Stimulated activated effector memory CD8-positive, alpha-beta T cell treated with anti-CD3 and anti-CD28 coated beads, Interleukin-12 subunit alpha, Interleukin-12 subunit beta, amount 100 ng/mL, for 72 hours (primary cell): Measurements from ENCODE around the gene LELP1.

Source experiments
- ATAC-seq: fragments of 150-1000 bp; cut with Tn5 transposase; 2 replicates; pipeline ENCODE4 v1.10.0; 2021
- DNase-seq, 2 donors: peaks; one replicate each; pipeline ENCODE4 v3.0.0; 2021 to 2022; ENCODE audit warnings: low spot score in 2 of 2
- H3K27ac Mint-ChIP-seq: one replicate; pipeline ENCODE4 v1.8.0; 2022; ENCODE audit warnings: mild to moderate bottlenecking, mixed read lengths
- H3K36me3 Mint-ChIP-seq: one replicate; pipeline ENCODE4 v1.8.0; 2022; ENCODE audit warnings: mild to moderate bottlenecking, mixed read lengths
- H3K4me1 Mint-ChIP-seq: one replicate; pipeline ENCODE4 v1.8.0; 2022; ENCODE audit warnings: mixed read lengths
- H3K4me3 Mint-ChIP-seq: one replicate; pipeline ENCODE4 v1.8.0; 2022; ENCODE audit warnings: mild to moderate bottlenecking, mixed read lengths
- H3K9me3 Mint-ChIP-seq: one replicate; pipeline ENCODE4 v1.8.0; 2022; ENCODE audit warnings: mixed read lengths

The LELP1 gene

DNA sequence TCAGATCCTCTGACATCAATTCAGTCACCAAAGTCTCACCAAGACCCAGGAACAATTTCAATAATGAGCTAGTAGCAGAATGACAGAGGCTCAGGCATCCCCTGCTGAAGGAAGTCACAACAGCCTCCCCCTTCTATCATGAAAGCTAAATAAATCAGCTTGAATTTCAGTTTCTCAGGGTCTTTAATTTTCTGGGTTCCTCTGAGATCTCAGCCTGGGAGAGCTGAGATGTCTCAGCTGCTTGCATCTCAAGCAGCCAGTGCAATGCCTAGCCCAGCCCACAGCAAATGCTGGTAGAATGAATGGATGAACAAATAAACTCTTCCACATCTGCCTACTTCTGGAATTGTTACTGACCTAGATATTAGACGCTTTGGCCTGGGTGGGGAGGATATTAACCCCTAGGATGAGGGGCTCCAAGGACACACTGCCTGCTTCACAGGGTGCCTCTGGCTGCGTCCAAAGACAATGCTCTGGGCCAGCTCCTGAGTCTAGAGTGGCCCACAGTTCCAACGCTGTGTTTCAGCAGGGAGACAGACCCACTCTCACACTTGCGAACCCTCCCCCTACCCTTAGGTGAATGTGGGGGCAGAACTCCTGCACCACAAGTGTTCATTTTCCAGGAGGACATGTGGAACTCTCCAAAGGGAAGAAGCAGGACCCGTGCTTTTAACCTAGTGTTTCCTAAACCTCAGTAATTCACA is 45.1 kb downstream of the LELP1 start:
- H3K36me3 Mint-ChIP-seq, result no peaks in the 10 kb centered on the region
- H3K27ac Mint-ChIP-seq, result no peak overlapping the region
- DNase-seq (peak in 1 of 2 donors; percentile 12), ATAC-seq (no peak)
- H3K9me3 Mint-ChIP-seq, result no peaks in the 10 kb centered on the region
- no peak overlapping the region for H3K4me3 Mint-ChIP-seq
- no peaks in the 10 kb centered on the region for H3K4me1 Mint-ChIP-seq

DNA sequence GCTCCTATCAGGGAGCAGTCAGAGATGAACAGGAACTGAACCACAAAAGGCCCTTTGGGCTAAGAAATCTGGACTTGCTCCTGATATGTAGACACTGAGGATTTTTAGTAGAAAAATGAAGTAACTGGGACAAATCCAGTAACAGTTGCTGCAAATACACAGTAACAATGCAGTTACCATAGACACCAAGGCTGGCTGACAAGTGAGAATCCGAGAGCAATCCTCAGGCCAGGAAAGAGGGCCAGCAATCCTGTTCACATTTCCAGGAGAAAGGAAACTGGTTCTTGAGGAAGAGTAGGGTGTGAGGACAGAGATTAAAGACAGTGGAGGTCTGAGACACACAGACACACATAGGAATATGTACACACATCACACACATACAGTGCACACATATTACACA is 46.9 kb downstream of the LELP1 start:
- ATAC-seq (no peak), DNase-seq (no peak)
- no peak overlapping the region for H3K4me3 Mint-ChIP-seq
- peaks cover 7% of the 10 kb centered on the region for H3K4me1 Mint-ChIP-seq
- H3K9me3 Mint-ChIP-seq, result no peaks in the 10 kb centered on the region
- no peak overlapping the region for H3K27ac Mint-ChIP-seq
- H3K36me3 Mint-ChIP-seq, result no peaks in the 10 kb centered on the region

- H3K4me3 Mint-ChIP-seq, result no peak overlapping the region
- DNase-seq, result no peak
- ATAC-seq, result no peak
- H3K36me3 Mint-ChIP-seq, result no peaks in the 10 kb centered on the region
- H3K27ac Mint-ChIP-seq, result no peak overlapping the region
- H3K4me1 Mint-ChIP-seq, result peaks cover 7% of the 10 kb centered on the region
- H3K9me3 Mint-ChIP-seq, result no peaks in the 10 kb centered on the region
Measured at GRCh38 chr1:153251087-153251486, 47.9 kb downstream of the LELP1 start.

- no peak overlapping the region for H3K4me3 Mint-ChIP-seq
- H3K36me3 Mint-ChIP-seq, result no peaks in the 10 kb centered on the region
- H3K9me3 Mint-ChIP-seq, result no peaks in the 10 kb centered on the region
- no peak for ATAC-seq
- no peak for DNase-seq
- H3K27ac Mint-ChIP-seq, result no peak overlapping the region
- H3K4me1 Mint-ChIP-seq, result peaks cover 7% of the 10 kb centered on the region
Measured at GRCh38 chr1:153251562-153251961, 48.3 kb downstream of the LELP1 start.

DNA sequence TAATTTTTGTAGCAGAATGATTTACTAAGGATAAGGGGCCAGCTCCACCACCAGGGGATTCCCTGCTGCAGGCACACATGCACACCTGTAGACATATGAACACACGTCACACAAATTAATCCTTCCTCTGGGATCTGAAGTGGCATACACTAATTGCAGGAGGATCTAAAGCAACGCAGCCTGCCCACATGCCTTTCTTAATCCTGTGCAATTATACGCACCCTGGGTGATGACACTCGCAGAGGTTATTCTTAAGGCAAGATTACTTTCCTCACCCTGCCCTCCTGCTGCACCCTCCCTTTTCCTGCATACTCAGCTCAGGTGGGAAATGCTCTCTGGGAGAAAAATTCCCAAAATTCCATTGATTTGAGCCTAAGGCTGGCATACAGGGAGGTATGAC is 48.8 kb downstream of the LELP1 start:
- no peak for DNase-seq
- Mint-ChIP-seq H3K36me3 (no peaks in the 10 kb centered on the region), H3K4me1 (peaks cover 7% of the 10 kb centered on the region), H3K4me3 (no peak overlapping the region), H3K27ac (no peak overlapping the region), H3K9me3 (no peaks in the 10 kb centered on the region)
- ATAC-seq, result no peak

GRCh38 chr1:153253076-153253475 is 49.8 kb downstream of the LELP1 start:
- no peak overlapping the region for H3K4me3 Mint-ChIP-seq
- ATAC-seq, result no peak
- H3K27ac Mint-ChIP-seq, result no peak overlapping the region
- H3K36me3 Mint-ChIP-seq, result no peaks in the 10 kb centered on the region
- peaks cover 7% of the 10 kb centered on the region for H3K4me1 Mint-ChIP-seq
- DNase-seq, result no peak
- H3K9me3 Mint-ChIP-seq, result no peaks in the 10 kb centered on the region

GRCh38 chr1:153253693-153254092 is 50.5 kb downstream of the LELP1 start:
- Mint-ChIP-seq H3K9me3 (no peaks in the 10 kb centered on the region), H3K36me3 (no peaks in the 10 kb centered on the region), H3K27ac (no peak overlapping the region), H3K4me3 (no peak overlapping the region), H3K4me1 (peaks cover 7% of the 10 kb centered on the region)
- no peak for DNase-seq
- ATAC-seq, result peak; percentile 37
